GM21360 (cell line): Measurements from ENCODE around the gene SLC1A3.

Experiments
- ATAC-seq: cut with Tn5 transposase; IDR thresholded peaks from one replicate; pipeline ENCODE4 v1.9.1; 2021; ENCODE audit warnings: mild to moderate bottlenecking, moderate library complexity; ENCODE audit not compliant: unreplicated experiment

SLC1A3 gene

GRCh38 chr5:36599986-36600779 lies 6.2 kb upstream of the SLC1A3 start:
- ATAC-seq, result no peak

GRCh38 chr5:36600917-36601527 lies 5.4 kb upstream of the SLC1A3 start:
- ATAC-seq, result no peak

GRCh38 chr5:36602704-36603321 lies 3.6 kb upstream of the SLC1A3 start:
- no peak for ATAC-seq

- no peak for ATAC-seq
Observed at GRCh38 chr5:36605241-36605640, 1.2 kb upstream of the SLC1A3 start.

GRCh38 chr5:36606036-36606427 lies 374 bp upstream of the SLC1A3 start:
- ATAC-seq, result no peak

GRCh38 chr5:36607114-36607571 lies 737 bp downstream of the SLC1A3 start:
- ATAC-seq, result no peak

GRCh38 chr5:36607838-36608783 lies 1.7 kb downstream of the SLC1A3 start:
- no peak for ATAC-seq

- ATAC-seq, result no peak
Observed at GRCh38 chr5:36610621-36611020, 4.2 kb downstream of the SLC1A3 start.

- no peak for ATAC-seq
Observed at GRCh38 chr5:36611520-36612274, 5.3 kb downstream of the SLC1A3 start.

- ATAC-seq, result no peak
Observed at GRCh38 chr5:36613241-36613640, 6.8 kb downstream of the SLC1A3 start.

GRCh38 chr5:36613771-36614656 lies 7.6 kb downstream of the SLC1A3 start:
- no peak for ATAC-seq

GRCh38 chr5:36614657-36615308 lies 8.4 kb downstream of the SLC1A3 start:
- ATAC-seq, result no peak

- no peak for ATAC-seq
Observed at GRCh38 chr5:36619012-36619635, 12.7 kb downstream of the SLC1A3 start.

GRCh38 chr5:36621985-36622384 lies 15.6 kb downstream of the SLC1A3 start:
- ATAC-seq, result no peak

- no peak for ATAC-seq
Observed at GRCh38 chr5:36623832-36624231, 17.4 kb downstream of the SLC1A3 start.

GRCh38 chr5:36624277-36624676 lies 17.9 kb downstream of the SLC1A3 start:
- no peak for ATAC-seq

GRCh38 chr5:36628695-36629094 lies 22.3 kb downstream of the SLC1A3 start:
- ATAC-seq, result no peak

GRCh38 chr5:36629729-36630128 lies 23.3 kb downstream of the SLC1A3 start:
- no peak for ATAC-seq
